K562 (cell line): ENCODE data around the gene SYNGR3. TPM values are rescaled to one million over a fixed set of nuclear protein-coding genes. Genes with fewer than 3 reads are reported as not detected.

ENCODE experiments used
- CBFB ChIP-seq: sonication (generic); formaldehyde crosslinking; IDR thresholded peaks from 2 replicates; pipeline ENCODE4 v1.4.0; 2020; ENCODE audit warnings: mild to moderate bottlenecking, missing genetic modification reagents
- ETV5 ChIP-seq: sonication (generic); formaldehyde crosslinking; IDR thresholded peaks from 2 replicates; pipeline ENCODE4 v1.4.0; 2020; ENCODE audit warnings: low read depth, mild to moderate bottlenecking, missing genetic modification reagents
- MEF2D ChIP-seq: conservative IDR thresholded peaks from 2 replicates; pipeline ENCODE4 v1.6.1; 2016; ENCODE audit warnings: low read depth, missing genetic modification characterization, missing compliant biosample characterization
- SRF ChIP-seq, 2 experiments: fragments of 250-450, 450-650 bp in 1 of 2; sonication (Bioruptor Pico) in 1 of 2; sonication (generic) in 1 of 2; formaldehyde crosslinking; IDR thresholded peaks; 2 replicates each; pipeline versions ENCODE4 v1.5.0 to v1.5.1; 2020 to 2022; ENCODE audit warnings: mild to moderate bottlenecking in 1 of 2, missing genetic modification reagents in 1 of 2
- TBL1XR1 ChIP-seq, 2 experiments: IDR thresholded peaks; 2 replicates each; pipeline ENCODE4 v1.6.1; 2012; ENCODE audit warnings: improper control_type of control experiment in 2 of 2, low read length in 2 of 2, mild to moderate bottlenecking in 1 of 2
- THRAP3 ChIP-seq: fragments of 450-650 bp; IDR thresholded peaks from 2 replicates; pipeline ENCODE4 v1.6.1; 2016; ENCODE audit warnings: mild to moderate bottlenecking, inconsistent platforms, borderline replicate concordance
- ZNF324 ChIP-seq: fragments of 250-450 bp; sonication (Bioruptor Pico); IDR thresholded peaks from 2 replicates; pipeline ENCODE4 v1.4.0; 2020; ENCODE audit warnings: mild to moderate bottlenecking
- ZSCAN32 ChIP-seq: fragments of 450-650 bp; formaldehyde crosslinking; IDR thresholded peaks from 2 replicates; pipeline ENCODE4 v1.4.0; 2020; ENCODE audit warnings: mild to moderate bottlenecking, moderate library complexity
- polyA plus RNA-seq, 8 experiments: library from polyadenylated mRNA; depleted of rRNA in 4 of 8; stranded (reverse) in 5 of 8; unstranded in 3 of 8; fragments of >200 nt; fragmentation: Nextera tagmentation in 2 of 8; fragmentation: Illumina TruSeq in 1 of 8; extraction: Ambion mirVana in 2 of 8; extraction: Trizol in 1 of 8; gene quantifications; 2 replicates each; pipeline versions ENCODE4 v1.2.1 to v1.2.3, GENCODE V29; 2011 to 2014; ENCODE audit warnings: inconsistent platforms in 1 of 8, missing spikeins in 1 of 8
- total RNA-seq, 7 experiments: library from RNA; depleted of rRNA in 6 of 7; stranded (reverse); fragments of >200 nt in 6 of 7; fragmentation: Illumina TruSeq in 2 of 7; extraction: Trizol in 2 of 7; gene quantifications; 2 replicates each; pipeline versions ENCODE4 v1.2.1 to v1.2.3, GENCODE V29; 2011 to 2021; ENCODE audit warnings: low replicate concordance in 1 of 7
- TF ChIP-seq, protein P1 (sequence below): fragments of 450-650 bp; formaldehyde crosslinking; IDR thresholded peaks from 2 replicates; pipeline ENCODE4 v1.4.0; 2020; ENCODE audit warnings: mild to moderate bottlenecking, moderate library complexity
- TF ChIP-seq, protein P2 (sequence below): fragments of 450-650 bp; IDR thresholded peaks from 2 replicates; pipeline ENCODE4 v1.6.1; 2017; ENCODE audit warnings: antibody characterized with exemption
- TF ChIP-seq, protein P3 (sequence below), 3 experiments: IDR thresholded peaks in 2 of 3; conservative IDR thresholded peaks in 1 of 3; 2 replicates each; pipeline ENCODE4 v1.5.1; 2011 to 2012; ENCODE audit warnings: low read length in 3 of 3, mild to moderate bottlenecking in 3 of 3, control low read depth in 2 of 3, improper control_type of control experiment in 1 of 3, inconsistent platforms in 1 of 3, low read depth in 1 of 3, mixed read lengths in 1 of 3, moderate library complexity in 1 of 3; ENCODE audit not compliant: insufficient read depth in 2 of 3
- TF ChIP-seq, protein P4 (sequence below), 2 experiments: IDR thresholded peaks; 2 replicates each; pipeline ENCODE4 v1.6.1; 2011; ENCODE audit warnings: borderline replicate concordance in 1 of 2, control low read depth in 1 of 2, low read depth in 1 of 2, low read length in 1 of 2, mild to moderate bottlenecking in 1 of 2, mixed read lengths in 1 of 2, moderate library complexity in 1 of 2; ENCODE audit not compliant: insufficient read depth in 1 of 2, insufficient read length in 1 of 2, poor library complexity in 1 of 2, severe bottlenecking in 1 of 2; ENCODE audit errors: extremely low read depth in 1 of 2
- TF ChIP-seq, protein P5 (sequence below), 3 experiments: fragments of 200-800 bp in 1 of 3; sonication (Bioruptor generic) in 1 of 3; sonication (generic) in 1 of 3; formaldehyde crosslinking in 1 of 3; IDR thresholded peaks; 2 replicates each; pipeline versions ENCODE4 v1.6.1 to v1.8.0; 2016 to 2022; ENCODE audit warnings: mild to moderate bottlenecking in 2 of 3, missing compliant biosample characterization in 2 of 3, missing genetic modification characterization in 2 of 3, missing genetic modification reagents in 1 of 3
- TF ChIP-seq, protein P6 (sequence below): sonication (generic); formaldehyde crosslinking; IDR thresholded peaks from 2 replicates; pipeline ENCODE4 v1.8.1; 2022; ENCODE audit warnings: missing genetic modification reagents

The SYNGR3 gene
- total and polyA plus RNA-seq, 9 of the 15 experiments (the other 6 are each of a cell fraction or from before 2014, with no cell fraction given), result 3.7 to 69.2 (median 36.3) TPM

DNA sequence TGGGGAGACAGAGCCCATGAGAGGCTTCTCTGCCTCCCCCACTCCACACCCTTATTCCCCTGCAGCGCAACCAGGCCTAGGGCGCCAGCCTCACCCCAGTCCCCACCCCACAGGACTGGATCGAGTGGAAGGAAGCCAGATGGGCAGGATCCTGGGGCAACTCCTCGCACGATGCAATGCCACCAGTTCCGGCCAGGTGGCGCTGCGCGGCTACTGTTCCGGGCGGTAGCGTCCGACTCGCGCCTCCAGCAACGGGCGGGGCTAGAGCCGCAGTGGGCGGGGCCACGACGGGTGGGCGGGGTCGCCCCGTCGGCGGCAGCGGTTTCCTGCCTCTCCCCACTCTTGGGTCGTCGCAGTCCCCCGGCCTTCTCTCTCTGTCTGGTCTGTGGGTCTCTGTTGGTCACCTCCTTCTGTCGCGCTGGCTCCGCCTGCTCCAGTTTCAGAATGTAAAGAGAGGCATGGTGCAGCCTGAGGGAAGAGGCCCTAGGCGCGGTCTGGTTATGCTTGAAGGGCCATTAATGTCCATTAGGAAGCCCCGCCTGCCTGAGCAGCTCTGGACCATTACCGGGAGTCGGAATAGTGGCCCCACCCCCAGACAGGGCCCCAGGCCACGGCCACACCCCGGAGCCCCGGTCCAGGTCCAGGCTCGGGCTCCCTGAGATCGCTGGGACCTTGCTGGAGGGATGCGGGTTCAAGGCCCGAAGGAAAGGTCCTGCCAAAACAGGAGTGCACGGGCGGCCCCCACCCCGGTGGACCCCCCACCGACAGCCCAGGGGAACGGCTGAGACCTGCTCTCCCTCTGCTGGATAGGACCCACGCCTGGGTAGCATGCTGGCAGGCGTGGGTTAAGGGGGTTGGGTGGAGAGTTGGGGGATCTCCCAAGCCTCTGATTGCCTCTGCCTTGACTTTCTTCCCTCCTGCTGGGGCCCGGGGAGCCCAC is 33.6 kb downstream of the SYNGR3 start (continued):
- TF ChIP-seq, protein P1, sequence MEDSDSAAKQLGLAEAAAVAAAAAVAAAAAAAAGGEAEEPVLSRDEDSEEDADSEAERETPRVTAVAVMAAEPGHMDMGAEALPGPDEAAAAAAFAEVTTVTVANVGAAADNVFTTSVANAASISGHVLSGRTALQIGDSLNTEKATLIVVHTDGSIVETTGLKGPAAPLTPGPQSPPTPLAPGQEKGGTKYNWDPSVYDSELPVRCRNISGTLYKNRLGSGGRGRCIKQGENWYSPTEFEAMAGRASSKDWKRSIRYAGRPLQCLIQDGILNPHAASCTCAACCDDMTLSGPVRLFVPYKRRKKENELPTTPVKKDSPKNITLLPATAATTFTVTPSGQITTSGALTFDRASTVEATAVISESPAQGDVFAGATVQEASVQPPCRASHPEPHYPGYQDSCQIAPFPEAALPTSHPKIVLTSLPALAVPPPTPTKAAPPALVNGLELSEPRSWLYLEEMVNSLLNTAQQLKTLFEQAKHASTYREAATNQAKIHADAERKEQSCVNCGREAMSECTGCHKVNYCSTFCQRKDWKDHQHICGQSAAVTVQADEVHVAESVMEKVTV (CRISPR knock-in tag), result peak; percentile 61; the same call in 1 of the 2 replicates
- TF ChIP-seq SRF (CRISPR knock-in tag; IDR thresholded peaks at IDR 0.05), result peak in 1 of 2 experiments; percentile 65; a peak in 1 of 4 replicates
- no peak for TF ChIP-seq MEF2D (tag)
- TF ChIP-seq THRAP3, result no peak
- TF ChIP-seq TBL1XR1 (IDR thresholded peaks at IDR 0.05; ENCODE audit: low read length in 2 of 2), result 0 out of 4 replicates have a peak, but pooled peaks of 1 of the 2 experiments have one; percentile 16
- TF ChIP-seq ETV5 (CRISPR knock-in tag), result peak; percentile 88
- TF ChIP-seq ZNF324 (CRISPR knock-in tag), result no peak
- TF ChIP-seq, protein P2, sequence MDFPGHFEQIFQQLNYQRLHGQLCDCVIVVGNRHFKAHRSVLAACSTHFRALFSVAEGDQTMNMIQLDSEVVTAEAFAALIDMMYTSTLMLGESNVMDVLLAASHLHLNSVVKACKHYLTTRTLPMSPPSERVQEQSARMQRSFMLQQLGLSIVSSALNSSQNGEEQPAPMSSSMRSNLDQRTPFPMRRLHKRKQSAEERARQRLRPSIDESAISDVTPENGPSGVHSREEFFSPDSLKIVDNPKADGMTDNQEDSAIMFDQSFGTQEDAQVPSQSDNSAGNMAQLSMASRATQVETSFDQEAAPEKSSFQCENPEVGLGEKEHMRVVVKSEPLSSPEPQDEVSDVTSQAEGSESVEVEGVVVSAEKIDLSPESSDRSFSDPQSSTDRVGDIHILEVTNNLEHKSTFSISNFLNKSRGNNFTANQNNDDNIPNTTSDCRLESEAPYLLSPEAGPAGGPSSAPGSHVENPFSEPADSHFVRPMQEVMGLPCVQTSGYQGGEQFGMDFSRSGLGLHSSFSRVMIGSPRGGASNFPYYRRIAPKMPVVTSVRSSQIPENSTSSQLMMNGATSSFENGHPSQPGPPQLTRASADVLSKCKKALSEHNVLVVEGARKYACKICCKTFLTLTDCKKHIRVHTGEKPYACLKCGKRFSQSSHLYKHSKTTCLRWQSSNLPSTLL, result no peak
- TF ChIP-seq, protein P3, sequence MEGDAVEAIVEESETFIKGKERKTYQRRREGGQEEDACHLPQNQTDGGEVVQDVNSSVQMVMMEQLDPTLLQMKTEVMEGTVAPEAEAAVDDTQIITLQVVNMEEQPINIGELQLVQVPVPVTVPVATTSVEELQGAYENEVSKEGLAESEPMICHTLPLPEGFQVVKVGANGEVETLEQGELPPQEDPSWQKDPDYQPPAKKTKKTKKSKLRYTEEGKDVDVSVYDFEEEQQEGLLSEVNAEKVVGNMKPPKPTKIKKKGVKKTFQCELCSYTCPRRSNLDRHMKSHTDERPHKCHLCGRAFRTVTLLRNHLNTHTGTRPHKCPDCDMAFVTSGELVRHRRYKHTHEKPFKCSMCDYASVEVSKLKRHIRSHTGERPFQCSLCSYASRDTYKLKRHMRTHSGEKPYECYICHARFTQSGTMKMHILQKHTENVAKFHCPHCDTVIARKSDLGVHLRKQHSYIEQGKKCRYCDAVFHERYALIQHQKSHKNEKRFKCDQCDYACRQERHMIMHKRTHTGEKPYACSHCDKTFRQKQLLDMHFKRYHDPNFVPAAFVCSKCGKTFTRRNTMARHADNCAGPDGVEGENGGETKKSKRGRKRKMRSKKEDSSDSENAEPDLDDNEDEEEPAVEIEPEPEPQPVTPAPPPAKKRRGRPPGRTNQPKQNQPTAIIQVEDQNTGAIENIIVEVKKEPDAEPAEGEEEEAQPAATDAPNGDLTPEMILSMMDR (IDR thresholded peaks at IDR 0.05 in 2 of 3, conservative IDR thresholded peaks at IDR 0.05 in 1 of 3; ENCODE audit: insufficient read depth in 2 of 3, low read depth in 1 of 3, low read length in 3 of 3), result peak; percentile 93 to 97 (median 96)
- TF ChIP-seq, protein P4, sequence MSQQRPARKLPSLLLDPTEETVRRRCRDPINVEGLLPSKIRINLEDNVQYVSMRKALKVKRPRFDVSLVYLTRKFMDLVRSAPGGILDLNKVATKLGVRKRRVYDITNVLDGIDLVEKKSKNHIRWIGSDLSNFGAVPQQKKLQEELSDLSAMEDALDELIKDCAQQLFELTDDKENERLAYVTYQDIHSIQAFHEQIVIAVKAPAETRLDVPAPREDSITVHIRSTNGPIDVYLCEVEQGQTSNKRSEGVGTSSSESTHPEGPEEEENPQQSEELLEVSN (IDR thresholded peaks at IDR 0.05; ENCODE audit: borderline replicate concordance in 1 of 2, extremely low read depth in 1 of 2, insufficient read depth in 1 of 2, insufficient read length in 1 of 2, low read depth in 1 of 2, low read length in 1 of 2, poor library complexity in 1 of 2, severe bottlenecking in 1 of 2), result peak in 1 of 2 experiments; percentile 14
- TF ChIP-seq, protein P5, sequence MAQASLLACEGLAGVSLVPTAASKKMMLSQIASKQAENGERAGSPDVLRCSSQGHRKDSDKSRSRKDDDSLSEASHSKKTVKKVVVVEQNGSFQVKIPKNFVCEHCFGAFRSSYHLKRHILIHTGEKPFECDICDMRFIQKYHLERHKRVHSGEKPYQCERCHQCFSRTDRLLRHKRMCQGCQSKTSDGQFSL (CRISPR knock-in tag; IDR thresholded peaks at IDR 0.05), result peak; percentile 92
- TF ChIP-seq, protein P5 (tag; IDR thresholded peaks at IDR 0.05), result no peak; a peak in 1 of 4 replicates
- peak; percentile 41; the same call in 1 of the 2 replicates for TF ChIP-seq CBFB (CRISPR knock-in tag)
- TF ChIP-seq ZSCAN32 (CRISPR knock-in tag), result no peak
- TF ChIP-seq, protein P6, sequence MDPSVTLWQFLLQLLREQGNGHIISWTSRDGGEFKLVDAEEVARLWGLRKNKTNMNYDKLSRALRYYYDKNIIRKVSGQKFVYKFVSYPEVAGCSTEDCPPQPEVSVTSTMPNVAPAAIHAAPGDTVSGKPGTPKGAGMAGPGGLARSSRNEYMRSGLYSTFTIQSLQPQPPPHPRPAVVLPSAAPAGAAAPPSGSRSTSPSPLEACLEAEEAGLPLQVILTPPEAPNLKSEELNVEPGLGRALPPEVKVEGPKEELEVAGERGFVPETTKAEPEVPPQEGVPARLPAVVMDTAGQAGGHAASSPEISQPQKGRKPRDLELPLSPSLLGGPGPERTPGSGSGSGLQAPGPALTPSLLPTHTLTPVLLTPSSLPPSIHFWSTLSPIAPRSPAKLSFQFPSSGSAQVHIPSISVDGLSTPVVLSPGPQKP, result no peak
